Suprapubic skin (tissue), 4 donors: Measurements from ENCODE around the gene COL20A1. TPM values are rescaled to one million over a fixed set of nuclear protein-coding genes. Genes with fewer than 3 reads are reported as not detected.

Experiments
- DNase-seq, 2 donors: peaks; one replicate each; pipeline ENCODE4 v3.0.0-alpha.2; 2019; ENCODE audit warnings: low spot score in 2 of 2
- H3K27ac ChIP-seq: fragments of 200-600 bp; sonication (generic); one replicate; pipeline ENCODE4 v1.5.1; 2019
- H3K27me3 ChIP-seq: fragments of 200-600 bp; sonication (generic); one replicate; pipeline ENCODE4 v1.5.1; 2019
- H3K36me3 ChIP-seq: fragments of 200-600 bp; sonication (generic); one replicate; pipeline ENCODE4 v1.5.1; 2019
- H3K4me1 ChIP-seq: fragments of 200-600 bp; sonication (generic); one replicate; pipeline ENCODE4 v1.5.1; 2019
- H3K4me3 ChIP-seq: fragments of 200-600 bp; sonication (generic); one replicate; pipeline ENCODE4 v1.5.1; 2019; ENCODE audit warnings: mild to moderate bottlenecking
- H3K9me3 ChIP-seq: fragments of 200-600 bp; sonication (generic); one replicate; pipeline ENCODE4 v1.5.1; 2019
- CTCF ChIP-seq, 2 donors: fragments of 200-600 bp in 1 of 2; fragments of 450-650 bp in 1 of 2; sonication (generic) in 1 of 2; IDR thresholded peaks; one replicate each; pipeline ENCODE4 v1.5.1; 2016 to 2019; ENCODE audit warnings: antibody characterized with exemption in 2 of 2, mild to moderate bottlenecking in 1 of 2, moderate library complexity in 1 of 2
- EP300 ChIP-seq: sonication (generic); formaldehyde crosslinking; IDR thresholded peaks from one replicate; pipeline ENCODE4 v1.6.1; 2017; ENCODE audit warnings: antibody characterized with exemption
- POLR2A ChIP-seq, 2 donors: fragments of 450-650 bp; IDR thresholded peaks; one replicate each; pipeline ENCODE4 v1.6.1; 2017; ENCODE audit warnings: antibody characterized with exemption in 2 of 2, mild to moderate bottlenecking in 2 of 2, moderate library complexity in 2 of 2
- POLR2AphosphoS5 ChIP-seq, 3 donors: sonication (generic); formaldehyde crosslinking; IDR thresholded peaks; one replicate each; pipeline ENCODE4 v1.6.1; 2017; ENCODE audit warnings: antibody characterized with exemption in 3 of 3
- WGBS: methylation state at CpG from one replicate; pipeline ENCODE4 v1.1.5; 2018; 5-methylcytosine and 5-hydroxymethylcytosine counted together
- total RNA-seq, 4 donors: library from RNA; depleted of rRNA; stranded (reverse); fragments of >200 nt; gene quantifications; one replicate each; pipeline ENCODE4 v1.1.0, GENCODE V29; 2016

The COL20A1 gene
- total RNA-seq, 4 donors from 2014 or later = not detected

GRCh38 chr20:63312690-63313348, 19.8 kb downstream of the COL20A1 start:
- Histone ChIP-seq H3K36me3 (no peaks in the 10 kb centered on the region), H3K4me3 (no peak overlapping the region), H3K9me3 (no peaks in the 10 kb centered on the region), H3K27me3 (peaks cover 60% of the 10 kb centered on the region), H3K4me1 (no peaks in the 10 kb centered on the region), H3K27ac (no peak overlapping the region)
- WGBS = 86% methylated on average over 10 of the region's 22 CpGs
- DNase-seq = no peak
- TF ChIP-seq EP300 (no peak), POLR2AphosphoS5 (IDR thresholded peaks at IDR 0.05) (no peak), POLR2A (IDR thresholded peaks at IDR 0.05) (no peak), CTCF (IDR thresholded peaks at IDR 0.05) (no peak)

- H3K4me1 ChIP-seq = no peaks in the 10 kb centered on the region
- H3K9me3 ChIP-seq = no peaks in the 10 kb centered on the region
- no peak overlapping the region for H3K27ac ChIP-seq
- peaks cover 55% of the 10 kb centered on the region for H3K27me3 ChIP-seq
- 46% methylated on average over 6 of the region's 25 CpGs for WGBS
- H3K4me3 ChIP-seq = no peak overlapping the region
- H3K36me3 ChIP-seq = no peaks in the 10 kb centered on the region
- DNase-seq = no peak
- TF ChIP-seq EP300 = no peak
- no peak for TF ChIP-seq POLR2A (IDR thresholded peaks at IDR 0.05)
- no peak for TF ChIP-seq CTCF (IDR thresholded peaks at IDR 0.05)
- TF ChIP-seq POLR2AphosphoS5 (IDR thresholded peaks at IDR 0.05) = no peak
These were observed 20.5 kb downstream of the COL20A1 start for GRCh38 chr20:63313349-63314014.

GRCh38 chr20:63314015-63314471, 21.1 kb downstream of the COL20A1 start:
- no peaks in the 10 kb centered on the region for H3K9me3 ChIP-seq
- TF ChIP-seq POLR2A (IDR thresholded peaks at IDR 0.05) (no peak), CTCF (IDR thresholded peaks at IDR 0.05) (no peak), POLR2AphosphoS5 (IDR thresholded peaks at IDR 0.05) (no peak), EP300 (no peak)
- DNase-seq = no peak
- no peak overlapping the region for H3K4me3 ChIP-seq
- H3K27ac ChIP-seq = no peak overlapping the region
- H3K27me3 ChIP-seq = peaks cover 54% of the 10 kb centered on the region
- no peaks in the 10 kb centered on the region for H3K4me1 ChIP-seq
- 64% methylated on average over 9 of the region's 9 CpGs for WGBS
- H3K36me3 ChIP-seq = no peaks in the 10 kb centered on the region

- DNase-seq = no peak
- peaks cover 54% of the 10 kb centered on the region for H3K27me3 ChIP-seq
- no peaks in the 10 kb centered on the region for H3K4me1 ChIP-seq
- no peaks in the 10 kb centered on the region for H3K36me3 ChIP-seq
- H3K27ac ChIP-seq = no peak overlapping the region
- no peaks in the 10 kb centered on the region for H3K9me3 ChIP-seq
- H3K4me3 ChIP-seq = no peak overlapping the region
- no peak for TF ChIP-seq EP300
- no peak for TF ChIP-seq POLR2A (IDR thresholded peaks at IDR 0.05)
- no peak for TF ChIP-seq CTCF (IDR thresholded peaks at IDR 0.05)
- no peak for TF ChIP-seq POLR2AphosphoS5 (IDR thresholded peaks at IDR 0.05)
- WGBS = 79% methylated on average over 10 of the region's 21 CpGs
These were observed 21.7 kb downstream of the COL20A1 start for GRCh38 chr20:63314566-63315239.

GRCh38 chr20:63315240-63315689, 22.3 kb downstream of the COL20A1 start:
- no peaks in the 10 kb centered on the region for H3K36me3 ChIP-seq
- WGBS = no CpG with 5 or more reads among the region's 15 CpGs
- peaks cover 55% of the 10 kb centered on the region for H3K27me3 ChIP-seq

More at GRCh38 chr20:63315240-63315689, 22.3 kb downstream of the COL20A1 start:
- H3K9me3 ChIP-seq = no peaks in the 10 kb centered on the region
- H3K4me1 ChIP-seq = no peaks in the 10 kb centered on the region
- H3K4me3 ChIP-seq = no peak overlapping the region
- TF ChIP-seq CTCF (IDR thresholded peaks at IDR 0.05) (no peak), EP300 (no peak), POLR2AphosphoS5 (IDR thresholded peaks at IDR 0.05) (no peak), POLR2A (IDR thresholded peaks at IDR 0.05) (no peak)
- DNase-seq = peak in 1 of 2 donors; percentile 59
- H3K27ac ChIP-seq = no peak overlapping the region
